ENCODE results near the gene KLHL17. TPM values are rescaled to one million over a fixed set of nuclear protein-coding genes. Genes with fewer than 3 reads are reported as not detected.

The KLHL17 gene
- total and polyA plus RNA-seq, 9 of the 15 experiments (the other 6 are each of a cell fraction or from before 2014, with no cell fraction given) = 0.14 to 84.8 (median 13.0) TPM

DNA sequence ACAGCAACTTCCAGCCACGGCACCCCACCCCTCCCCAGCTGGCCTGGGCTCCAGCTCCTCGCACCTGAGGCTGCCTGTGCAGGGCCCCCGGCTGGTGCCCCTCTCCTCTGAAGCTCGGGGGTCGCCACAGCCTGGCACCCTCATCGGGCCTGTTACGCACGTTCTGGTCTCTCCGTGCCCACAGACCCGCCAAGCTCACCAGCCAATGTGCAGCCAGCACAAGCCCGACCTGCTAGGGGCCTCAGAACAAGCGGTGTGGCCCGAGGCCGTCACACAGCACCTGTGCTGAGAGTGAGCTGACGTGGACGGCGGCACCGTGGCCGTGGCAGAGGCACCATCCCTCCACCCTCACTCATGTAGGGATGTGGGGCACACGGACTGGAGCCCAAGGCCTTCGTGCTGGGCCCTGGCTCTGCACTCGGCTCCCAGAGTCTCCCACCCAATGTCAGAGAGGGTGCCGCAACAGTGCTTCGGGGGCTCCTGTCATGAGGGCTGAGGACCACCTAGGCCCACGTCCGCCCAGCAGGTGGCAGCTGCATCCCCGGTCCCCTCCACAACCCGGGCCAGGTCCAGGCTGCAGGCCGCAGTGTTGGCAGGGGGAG is 41.0 kb upstream of the KLHL17 start (continued):
- TF ChIP-seq, protein P1, sequence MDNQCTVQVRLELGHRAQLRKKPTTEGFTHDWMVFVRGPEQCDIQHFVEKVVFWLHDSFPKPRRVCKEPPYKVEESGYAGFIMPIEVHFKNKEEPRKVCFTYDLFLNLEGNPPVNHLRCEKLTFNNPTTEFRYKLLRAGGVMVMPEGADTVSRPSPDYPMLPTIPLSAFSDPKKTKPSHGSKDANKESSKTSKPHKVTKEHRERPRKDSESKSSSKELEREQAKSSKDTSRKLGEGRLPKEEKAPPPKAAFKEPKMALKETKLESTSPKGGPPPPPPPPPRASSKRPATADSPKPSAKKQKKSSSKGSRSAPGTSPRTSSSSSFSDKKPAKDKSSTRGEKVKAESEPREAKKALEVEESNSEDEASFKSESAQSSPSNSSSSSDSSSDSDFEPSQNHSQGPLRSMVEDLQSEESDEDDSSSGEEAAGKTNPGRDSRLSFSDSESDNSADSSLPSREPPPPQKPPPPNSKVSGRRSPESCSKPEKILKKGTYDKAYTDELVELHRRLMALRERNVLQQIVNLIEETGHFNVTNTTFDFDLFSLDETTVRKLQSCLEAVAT (IDR thresholded peaks at IDR 0.05) = no peak
- TF ChIP-seq ZFX (CRISPR knock-in tag; IDR thresholded peaks at IDR 0.05) = no peak
- TF ChIP-seq MIER1 (IDR thresholded peaks at IDR 0.05; ENCODE audit: low read depth) = no peak
- TF ChIP-seq POLR3A (IDR thresholded peaks at IDR 0.05; ENCODE audit: borderline replicate concordance, extremely low read depth, insufficient read depth, insufficient read length) = no peak
- TF ChIP-seq NR2C2 (CRISPR knock-in tag; IDR thresholded peaks at IDR 0.05) = 0 out of 2 replicates have a peak, but pooled peaks have one; percentile 26
- TF ChIP-seq NR2C2 (tag; IDR thresholded peaks at IDR 0.05) = no peak
- TF ChIP-seq, protein P2, sequence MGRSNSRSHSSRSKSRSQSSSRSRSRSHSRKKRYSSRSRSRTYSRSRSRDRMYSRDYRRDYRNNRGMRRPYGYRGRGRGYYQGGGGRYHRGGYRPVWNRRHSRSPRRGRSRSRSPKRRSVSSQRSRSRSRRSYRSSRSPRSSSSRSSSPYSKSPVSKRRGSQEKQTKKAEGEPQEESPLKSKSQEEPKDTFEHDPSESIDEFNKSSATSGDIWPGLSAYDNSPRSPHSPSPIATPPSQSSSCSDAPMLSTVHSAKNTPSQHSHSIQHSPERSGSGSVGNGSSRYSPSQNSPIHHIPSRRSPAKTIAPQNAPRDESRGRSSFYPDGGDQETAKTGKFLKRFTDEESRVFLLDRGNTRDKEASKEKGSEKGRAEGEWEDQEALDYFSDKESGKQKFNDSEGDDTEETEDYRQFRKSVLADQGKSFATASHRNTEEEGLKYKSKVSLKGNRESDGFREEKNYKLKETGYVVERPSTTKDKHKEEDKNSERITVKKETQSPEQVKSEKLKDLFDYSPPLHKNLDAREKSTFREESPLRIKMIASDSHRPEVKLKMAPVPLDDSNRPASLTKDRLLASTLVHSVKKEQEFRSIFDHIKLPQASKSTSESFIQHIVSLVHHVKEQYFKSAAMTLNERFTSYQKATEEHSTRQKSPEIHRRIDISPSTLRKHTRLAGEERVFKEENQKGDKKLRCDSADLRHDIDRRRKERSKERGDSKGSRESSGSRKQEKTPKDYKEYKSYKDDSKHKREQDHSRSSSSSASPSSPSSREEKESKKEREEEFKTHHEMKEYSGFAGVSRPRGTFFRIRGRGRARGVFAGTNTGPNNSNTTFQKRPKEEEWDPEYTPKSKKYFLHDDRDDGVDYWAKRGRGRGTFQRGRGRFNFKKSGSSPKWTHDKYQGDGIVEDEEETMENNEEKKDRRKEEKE (IDR thresholded peaks at IDR 0.05; ENCODE audit: borderline replicate concordance in 1 of 2, control insufficient read depth in 1 of 2, low read depth in 2 of 2, low read length in 1 of 2) = no peak
